Ishikawa (cell line): Measurements from ENCODE around the gene CAMTA1.

ENCODE experiments used
- CEBPB ChIP-seq: IDR thresholded peaks from 2 replicates; pipeline ENCODE4 v1.6.1; 2012
- CREB1 ChIP-seq: IDR thresholded peaks from 2 replicates; pipeline ENCODE4 v1.6.1; 2012; ENCODE audit warnings: low read depth
- EGR1 ChIP-seq: IDR thresholded peaks from 2 replicates; pipeline ENCODE4 v1.6.1; 2012
- EP300 ChIP-seq: IDR thresholded peaks from 2 replicates; pipeline ENCODE4 v1.6.1; 2012; ENCODE audit warnings: borderline replicate concordance
- FOXM1 ChIP-seq: IDR thresholded peaks from 2 replicates; pipeline ENCODE4 v1.6.1; 2012; ENCODE audit warnings: low read depth, borderline replicate concordance
- NFIC ChIP-seq: IDR thresholded peaks from 2 replicates; pipeline ENCODE4 v1.6.1; 2012
- RAD21 ChIP-seq: IDR thresholded peaks from 2 replicates; pipeline ENCODE4 v1.6.1; 2012; ENCODE audit warnings: low read depth
- TAF1 ChIP-seq: IDR thresholded peaks from 2 replicates; pipeline ENCODE4 v1.6.1; 2012; ENCODE audit warnings: low read depth, mild to moderate bottlenecking
- TCF12 ChIP-seq: IDR thresholded peaks from 2 replicates; pipeline ENCODE4 v1.6.1; 2012; ENCODE audit warnings: low read depth
- TEAD4 ChIP-seq: IDR thresholded peaks from 2 replicates; pipeline ENCODE4 v1.6.1; 2012
- YY1 ChIP-seq: IDR thresholded peaks from 2 replicates; pipeline ENCODE4 v1.6.1; 2012; ENCODE audit warnings: low read depth
- ZBTB7A ChIP-seq: IDR thresholded peaks from 2 replicates; pipeline ENCODE4 v1.6.1; 2012; ENCODE audit warnings: low read depth
- TF ChIP-seq, protein P1 (sequence below): IDR thresholded peaks from 2 replicates; pipeline ENCODE4 v1.6.1; 2012; ENCODE audit warnings: low read depth, mild to moderate bottlenecking
- TF ChIP-seq, protein P2 (sequence below): IDR thresholded peaks from 2 replicates; pipeline ENCODE4 v1.6.1; 2012
- TF ChIP-seq, protein P3 (sequence below): IDR thresholded peaks from 2 replicates; pipeline ENCODE4 v1.6.1; 2012

CAMTA1 gene

DNA sequence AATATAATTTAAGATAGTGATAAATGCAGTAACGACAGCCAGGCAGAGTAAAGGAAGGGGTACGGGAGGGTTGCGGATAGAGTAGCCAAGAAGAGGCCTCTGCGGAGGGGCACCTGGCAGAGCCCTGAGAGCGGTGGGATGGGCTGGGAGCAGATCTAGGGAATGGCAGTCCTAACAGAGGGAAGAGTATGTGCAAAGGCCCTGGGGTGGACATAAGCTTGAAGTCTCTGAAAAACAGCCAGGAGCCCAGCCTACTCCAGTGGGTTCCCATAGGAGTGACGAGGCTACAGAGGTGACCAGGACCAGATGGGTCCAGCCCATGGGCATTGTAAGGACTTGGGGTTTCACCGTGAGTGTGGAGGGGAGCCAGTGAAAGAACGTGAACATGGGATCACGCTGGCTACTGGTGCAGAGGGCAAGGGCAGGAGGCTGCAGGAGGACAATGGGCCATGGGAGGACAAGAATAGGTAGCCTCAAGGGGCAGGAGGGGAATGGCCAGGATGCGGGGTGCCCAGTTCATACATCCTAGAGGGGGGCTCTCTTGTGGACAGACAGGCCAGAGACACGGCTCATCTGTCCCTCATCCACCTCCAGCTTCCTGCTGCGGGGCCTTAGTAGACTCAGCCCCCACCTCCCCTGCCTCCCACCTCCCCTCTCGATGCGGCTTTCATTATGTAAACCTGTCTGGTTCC lies 800.1 kb downstream of the CAMTA1 start:
- TF ChIP-seq CEBPB (no peak), TEAD4 (no peak)
- TF ChIP-seq, protein P1, sequence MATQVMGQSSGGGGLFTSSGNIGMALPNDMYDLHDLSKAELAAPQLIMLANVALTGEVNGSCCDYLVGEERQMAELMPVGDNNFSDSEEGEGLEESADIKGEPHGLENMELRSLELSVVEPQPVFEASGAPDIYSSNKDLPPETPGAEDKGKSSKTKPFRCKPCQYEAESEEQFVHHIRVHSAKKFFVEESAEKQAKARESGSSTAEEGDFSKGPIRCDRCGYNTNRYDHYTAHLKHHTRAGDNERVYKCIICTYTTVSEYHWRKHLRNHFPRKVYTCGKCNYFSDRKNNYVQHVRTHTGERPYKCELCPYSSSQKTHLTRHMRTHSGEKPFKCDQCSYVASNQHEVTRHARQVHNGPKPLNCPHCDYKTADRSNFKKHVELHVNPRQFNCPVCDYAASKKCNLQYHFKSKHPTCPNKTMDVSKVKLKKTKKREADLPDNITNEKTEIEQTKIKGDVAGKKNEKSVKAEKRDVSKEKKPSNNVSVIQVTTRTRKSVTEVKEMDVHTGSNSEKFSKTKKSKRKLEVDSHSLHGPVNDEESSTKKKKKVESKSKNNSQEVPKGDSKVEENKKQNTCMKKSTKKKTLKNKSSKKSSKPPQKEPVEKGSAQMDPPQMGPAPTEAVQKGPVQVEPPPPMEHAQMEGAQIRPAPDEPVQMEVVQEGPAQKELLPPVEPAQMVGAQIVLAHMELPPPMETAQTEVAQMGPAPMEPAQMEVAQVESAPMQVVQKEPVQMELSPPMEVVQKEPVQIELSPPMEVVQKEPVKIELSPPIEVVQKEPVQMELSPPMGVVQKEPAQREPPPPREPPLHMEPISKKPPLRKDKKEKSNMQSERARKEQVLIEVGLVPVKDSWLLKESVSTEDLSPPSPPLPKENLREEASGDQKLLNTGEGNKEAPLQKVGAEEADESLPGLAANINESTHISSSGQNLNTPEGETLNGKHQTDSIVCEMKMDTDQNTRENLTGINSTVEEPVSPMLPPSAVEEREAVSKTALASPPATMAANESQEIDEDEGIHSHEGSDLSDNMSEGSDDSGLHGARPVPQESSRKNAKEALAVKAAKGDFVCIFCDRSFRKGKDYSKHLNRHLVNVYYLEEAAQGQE = no peak

DNA sequence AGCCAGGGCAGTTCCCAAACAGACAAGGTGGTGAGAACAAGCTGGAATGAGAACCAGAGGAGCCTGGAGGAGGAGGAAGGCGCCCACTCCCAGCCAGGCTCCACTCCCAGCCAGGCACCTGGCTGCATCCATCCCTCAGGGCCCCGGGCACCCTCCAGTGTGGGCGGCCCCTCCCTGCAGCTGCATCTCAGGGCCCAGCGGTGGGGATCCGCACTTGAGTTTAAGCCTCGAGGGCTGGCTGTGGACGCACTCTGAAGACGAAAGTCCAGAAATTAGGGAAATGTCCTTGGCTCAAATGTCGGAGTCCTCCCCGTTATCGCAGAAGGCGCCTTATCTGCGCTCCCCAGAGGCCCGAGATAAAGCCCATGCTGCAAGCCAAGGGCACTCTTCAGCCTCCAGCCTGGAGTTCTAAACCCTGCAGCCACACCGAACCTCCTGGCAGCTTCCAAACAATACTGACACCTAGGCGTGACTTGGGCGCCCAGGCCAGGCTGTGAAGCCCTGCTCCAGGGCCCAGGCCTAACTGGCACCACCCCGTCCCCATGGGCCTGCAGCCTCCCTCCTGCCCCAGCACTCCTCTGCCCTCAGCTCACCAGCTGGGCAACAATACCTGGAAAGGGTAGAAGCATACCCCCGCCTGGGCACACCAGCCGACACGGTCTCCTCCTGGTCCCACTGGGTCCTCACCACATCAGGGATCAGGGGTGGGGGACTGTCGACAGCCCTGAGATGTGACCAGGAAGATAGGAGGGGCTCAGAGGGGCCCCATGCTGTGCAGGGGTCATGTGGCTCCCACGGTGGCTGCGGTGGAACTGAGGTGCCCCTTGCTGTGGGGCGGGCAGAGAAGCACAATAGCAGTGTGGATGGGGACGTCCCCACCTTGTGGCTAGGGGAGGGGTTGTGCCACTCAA lies 801.0 kb downstream of the CAMTA1 start:
- TF ChIP-seq, protein P2, sequence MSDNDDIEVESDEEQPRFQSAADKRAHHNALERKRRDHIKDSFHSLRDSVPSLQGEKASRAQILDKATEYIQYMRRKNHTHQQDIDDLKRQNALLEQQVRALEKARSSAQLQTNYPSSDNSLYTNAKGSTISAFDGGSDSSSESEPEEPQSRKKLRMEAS = no peak
- TF ChIP-seq, protein P3, sequence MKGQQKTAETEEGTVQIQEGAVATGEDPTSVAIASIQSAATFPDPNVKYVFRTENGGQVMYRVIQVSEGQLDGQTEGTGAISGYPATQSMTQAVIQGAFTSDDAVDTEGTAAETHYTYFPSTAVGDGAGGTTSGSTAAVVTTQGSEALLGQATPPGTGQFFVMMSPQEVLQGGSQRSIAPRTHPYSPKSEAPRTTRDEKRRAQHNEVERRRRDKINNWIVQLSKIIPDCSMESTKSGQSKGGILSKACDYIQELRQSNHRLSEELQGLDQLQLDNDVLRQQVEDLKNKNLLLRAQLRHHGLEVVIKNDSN = no peak
- TF ChIP-seq CREB1 = no peak
- no peak for TF ChIP-seq NFIC
- TF ChIP-seq TCF12 = no peak
- TF ChIP-seq FOXM1 = no peak
- no peak for TF ChIP-seq ZBTB7A
- TF ChIP-seq YY1 = no peak
- TF ChIP-seq TEAD4 = no peak
- TF ChIP-seq RAD21 = no peak
- no peak for TF ChIP-seq EP300
- TF ChIP-seq TAF1 = no peak
- no peak for TF ChIP-seq CEBPB
- no peak for TF ChIP-seq EGR1
- TF ChIP-seq, protein P1 = no peak

DNA sequence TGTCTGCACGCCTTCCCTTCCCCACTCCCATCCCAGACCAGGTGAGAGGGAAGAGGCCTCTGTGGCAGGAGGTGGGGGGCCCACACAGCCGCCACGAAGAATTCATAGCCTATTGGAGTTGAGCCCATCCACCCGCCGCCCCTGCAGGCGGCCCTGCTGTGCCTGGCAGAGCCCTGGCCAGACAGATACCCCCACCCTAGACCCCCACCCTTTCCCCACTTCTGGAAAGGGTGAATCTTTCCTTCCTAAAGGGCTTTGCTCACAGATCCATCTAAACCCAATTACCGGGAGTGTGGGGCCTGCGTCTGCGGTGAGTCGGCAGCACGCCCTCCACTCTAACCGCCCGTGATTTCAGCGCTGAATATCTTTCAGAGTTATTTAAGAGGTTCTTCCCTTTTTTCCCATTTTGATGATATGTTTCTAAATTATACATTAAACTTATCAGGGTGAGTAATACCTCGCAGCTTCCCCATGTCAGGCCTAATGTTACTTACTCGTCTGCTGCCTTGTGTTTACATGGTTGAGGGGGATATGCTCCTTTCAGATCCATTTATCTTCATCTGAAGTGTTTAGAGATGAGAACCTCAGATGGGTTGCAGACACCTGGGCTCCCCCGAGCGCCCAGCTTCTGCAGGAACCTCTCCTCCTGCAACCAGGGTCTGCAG lies 802.0 kb downstream of the CAMTA1 start:
- TF ChIP-seq CEBPB = no peak

DNA sequence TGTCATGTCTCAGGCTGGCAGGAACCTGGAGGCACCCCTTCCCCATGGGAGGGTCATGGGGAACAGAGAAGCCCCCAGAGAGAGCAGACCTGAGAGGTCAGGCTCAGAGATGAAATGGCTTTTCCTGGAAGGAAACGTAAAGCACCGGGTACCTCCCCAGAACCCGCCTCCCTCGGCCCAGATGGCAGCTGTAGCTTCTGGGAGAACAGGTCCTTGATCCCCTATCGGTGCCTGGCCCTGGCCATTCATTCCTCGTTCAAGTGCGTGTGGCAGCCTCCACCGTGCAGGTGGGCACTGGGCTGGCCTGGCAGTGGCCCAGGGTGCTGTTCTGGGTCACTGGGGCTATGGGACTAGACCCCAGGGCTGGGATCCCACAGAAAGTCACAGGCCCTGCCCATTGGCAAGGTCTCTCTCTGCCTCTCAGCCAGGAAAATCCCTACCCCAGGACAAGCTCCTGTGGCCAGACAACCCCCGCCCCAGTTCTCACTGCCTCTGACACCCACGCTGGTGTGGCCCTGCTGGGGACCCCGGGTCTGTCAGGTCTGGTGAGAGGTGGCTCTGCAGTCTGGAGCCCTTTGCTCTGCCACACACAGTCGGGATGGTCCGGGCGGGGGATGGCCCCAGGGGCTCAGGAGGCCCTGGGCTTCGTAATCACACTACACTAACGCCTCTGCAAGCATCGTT lies 802.7 kb downstream of the CAMTA1 start:
- TF ChIP-seq EP300 (no peak), TCF12 (no peak), RAD21 (no peak), YY1 (no peak), CEBPB (no peak), EGR1 (no peak), TEAD4 (no peak), FOXM1 (no peak), CREB1 (no peak)
- TF ChIP-seq, protein P1 = no peak
- TF ChIP-seq, protein P2 = no peak
